Hair follicle dermal papilla cell (primary cell): ENCODE data around the gene ZBED6. TPM values are rescaled to one million over a fixed set of nuclear protein-coding genes. Genes with fewer than 3 reads are reported as not detected.

Experiments used
- small RNA-seq: library from RNA; depleted of rRNA; stranded (forward); fragments of <200 nt; gene quantifications from one replicate; pipeline ENCODE3, GENCODE V24; 2012
- total RNA-seq: library from RNA; depleted of rRNA; stranded (reverse); fragments of >200 nt; gene quantifications from 2 replicates; pipeline ENCODE4 v1.2.3, GENCODE V29; 2012

Gene ZBED6, protein sequence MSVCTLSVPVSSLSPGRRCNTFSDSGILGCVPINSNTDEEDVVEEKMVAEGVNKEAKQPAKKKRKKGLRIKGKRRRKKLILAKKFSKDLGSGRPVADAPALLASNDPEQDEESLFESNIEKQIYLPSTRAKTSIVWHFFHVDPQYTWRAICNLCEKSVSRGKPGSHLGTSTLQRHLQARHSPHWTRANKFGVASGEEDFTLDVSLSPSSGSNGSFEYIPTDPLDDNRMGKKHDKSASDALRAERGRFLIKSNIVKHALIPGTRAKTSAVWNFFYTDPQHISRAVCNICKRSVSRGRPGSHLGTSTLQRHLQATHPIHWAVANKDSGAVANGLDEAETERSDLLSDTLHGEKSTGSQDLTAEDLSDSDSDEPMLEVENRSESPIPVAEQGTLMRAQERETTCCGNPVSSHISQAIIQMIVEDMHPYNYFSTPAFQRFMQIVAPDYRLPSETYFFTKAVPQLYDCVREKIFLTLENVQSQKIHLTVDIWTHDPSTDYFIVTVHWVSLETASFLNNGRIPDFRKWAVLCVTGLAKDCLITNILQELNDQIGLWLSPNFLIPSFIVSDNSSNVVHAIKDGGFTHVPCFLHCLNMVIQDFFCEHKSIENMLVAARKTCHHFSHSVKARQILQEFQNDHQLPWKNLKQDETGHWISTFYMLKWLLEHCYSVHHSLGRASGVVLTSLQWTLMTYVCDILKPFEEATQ (N-terminal part only)
- 34.4 and 55.2 TPM in 2 replicates for total RNA-seq

DNA sequence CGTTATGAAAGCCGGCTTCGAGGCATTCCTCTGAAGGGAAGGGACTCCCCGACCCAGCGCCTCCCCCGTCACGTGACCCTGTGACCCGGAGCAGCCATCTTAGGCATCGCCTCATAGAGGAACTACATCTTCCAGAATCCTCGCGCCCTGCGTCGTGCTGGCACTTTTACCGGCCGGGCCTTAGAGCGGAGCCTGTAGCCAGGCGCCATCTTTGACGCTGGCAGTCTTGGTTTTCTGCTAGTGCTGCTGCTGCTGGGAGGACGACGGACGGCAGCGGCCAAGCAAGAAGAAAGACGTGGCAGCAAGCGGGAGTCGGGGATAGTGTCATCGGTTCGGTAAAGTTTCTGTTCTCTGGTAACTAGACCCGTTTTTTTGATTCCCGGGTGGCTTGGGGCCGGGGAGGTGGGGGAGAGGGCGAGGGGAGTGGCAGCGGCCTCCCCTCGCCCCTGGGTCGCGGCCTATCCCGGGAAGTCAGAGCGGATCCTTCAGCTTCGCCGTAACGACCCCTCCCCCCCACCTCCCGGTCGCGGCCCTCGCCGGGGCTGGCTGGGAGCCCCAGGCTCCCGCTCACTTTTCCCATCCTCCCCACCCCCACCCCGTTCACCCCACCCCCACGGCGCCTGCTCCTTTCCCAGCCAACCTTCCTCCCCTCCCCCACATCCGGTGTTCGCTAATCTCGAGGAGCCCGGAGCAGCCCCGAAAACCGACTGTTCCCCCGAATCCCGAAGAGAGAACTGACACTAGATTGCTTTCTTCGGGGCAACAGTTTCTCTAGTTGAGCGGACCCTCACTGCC lies at the start of gene ZBED6, which contains the start of gene ZC3H11A:
TSS of gene ZBED6 (plus strand) at position 183 of the 795 bp plus-strand sequence. CDS start 1,900 bp downstream, outside the sequence.
TSS of gene ZC3H11A (plus strand) at position 183 of the 795 bp plus-strand sequence. CDS start 21,448 bp downstream, outside the sequence.

GRCh38 chr1:203765029-203765837 lies 30.2 kb upstream of the ZBED6 start, which contains the start of gene LAX1:
LAX1 (plus strand) TSS chr1:203765183; CDS start chr1:203765566, 383 bp downstream.

Small RNAs within 50 kb of the gene (small RNA-seq; reads per million reads assigned to genes)
- not detected for gene ZC3H11A

Other genes with a start within 250 kb of the ZBED6 start
- gene ATP2B4, start 168.8 kb upstream of the ZBED6 start, total RNA-seq, result 242 and 290 TPM in 2 replicates
- gene LAX1, start 30.4 kb upstream of the ZBED6 start, total RNA-seq, result not detected in 2 replicates
- 115 and 136 TPM in 2 replicates for gene ZC3H11A, start within 50 bp of the ZBED6 start, total RNA-seq
- 18.0 TPM in 2 replicates for gene SNRPE, start 66.0 kb downstream of the ZBED6 start, total RNA-seq